ENCODE results near the gene ARHGAP9.
"Not testable (repeated sequence)": the region's sequence is repeated elsewhere in the genome, so short reads cannot be mapped to it uniquely, and the experiment has no call there.

Gene ARHGAP9

GRCh38 chr12:57428965-57429364, 50.7 kb downstream of the ARHGAP9 start:
- no peak overlapping the region for H3K4me3 ChIP-seq (ENCODE audit: low read depth, low read length)
- no peak for TF ChIP-seq CTCF (IDR thresholded peaks at IDR 0.05; ENCODE audit: borderline replicate concordance, insufficient read depth, low read depth, low read length)

- not testable (repeated sequence) for H3K4me3 ChIP-seq (ENCODE audit: low read depth, low read length)
These were observed 52.7 kb downstream of the ARHGAP9 start for GRCh38 chr12:57426948-57427347.

Data from GM12875 (cell line).